Astrocyte (in vitro differentiated cells and primary cell): ENCODE measurements around the gene PDPK1. TPM values are rescaled to one million over a fixed set of nuclear protein-coding genes. Genes with fewer than 3 reads are reported as not detected.
"Not testable (repeated sequence)": the region's sequence is repeated elsewhere in the genome, so short reads cannot be mapped to it uniquely, and the experiment has no call there.

Source experiments
- DNase-seq: peaks from one replicate; pipeline ENCODE4 v3.0.0-alpha.2; 2010; ENCODE audit warnings: low read depth
- FAIRE-seq: peaks from 2 replicates; lab custom pipeline; 2011; peaks lifted over from hg19 to GRCh38; lab: Jason Lieb, UNC
- H2AFZ ChIP-seq: 2 replicates; pipeline ENCODE4 v1.6.0; 2012; ENCODE audit warnings: low read depth, low read length, inconsistent platforms
- H3K27ac ChIP-seq: 2 replicates; pipeline ENCODE4 v1.5.1; 2011; ENCODE audit warnings: low read depth, low read length, inconsistent platforms
- H3K27me3 ChIP-seq: 2 replicates; pipeline ENCODE4 v1.6.0; 2011; ENCODE audit warnings: low read length, inconsistent platforms; ENCODE audit not compliant: insufficient read depth
- H3K36me3 ChIP-seq: 2 replicates; pipeline ENCODE4 v1.5.1; 2011; ENCODE audit warnings: low read length, inconsistent platforms; ENCODE audit not compliant: insufficient read depth
- H3K4me1 ChIP-seq: 2 replicates; pipeline ENCODE4 v1.5.1; 2011; ENCODE audit warnings: low read length, inconsistent platforms; ENCODE audit not compliant: insufficient read depth
- H3K4me2 ChIP-seq: 2 replicates; pipeline ENCODE4 v1.6.0; 2012; ENCODE audit warnings: low read length, inconsistent platforms
- H3K4me3 ChIP-seq: 2 replicates; pipeline ENCODE4 v1.5.1; 2011; ENCODE audit warnings: low read depth, mild to moderate bottlenecking, low read length, inconsistent platforms; ENCODE audit not compliant: insufficient read depth
- H3K79me2 ChIP-seq: 2 replicates; pipeline ENCODE4 v1.6.0; 2012; ENCODE audit warnings: mild to moderate bottlenecking, low read length, inconsistent platforms; ENCODE audit not compliant: insufficient read depth
- H3K9ac ChIP-seq: 2 replicates; pipeline ENCODE4 v1.6.0; 2012; ENCODE audit warnings: mild to moderate bottlenecking, low read length, inconsistent platforms
- H3K9me3 ChIP-seq: 2 replicates; pipeline ENCODE4 v1.5.1; 2012; ENCODE audit warnings: low read depth, mild to moderate bottlenecking, low read length, inconsistent platforms; ENCODE audit not compliant: insufficient read depth
- H4K20me1 ChIP-seq: 2 replicates; pipeline ENCODE4 v1.6.0; 2012; ENCODE audit warnings: low read length, inconsistent platforms; ENCODE audit not compliant: insufficient read depth
- H3K27ac Mint-ChIP-seq: one replicate; pipeline ENCODE4 v1.8.0; 2021; ENCODE audit warnings: mild to moderate bottlenecking, mixed read lengths; ENCODE audit not compliant: unreplicated experiment
- H3K27me3 Mint-ChIP-seq: one replicate; pipeline ENCODE4 v1.8.0; 2021; ENCODE audit warnings: low read depth, mixed read lengths; ENCODE audit not compliant: unreplicated experiment
- H3K36me3 Mint-ChIP-seq: one replicate; pipeline ENCODE4 v1.8.0; 2021; ENCODE audit warnings: low read depth, mixed read lengths; ENCODE audit not compliant: unreplicated experiment
- H3K4me1 Mint-ChIP-seq: one replicate; pipeline ENCODE4 v1.8.0; 2021; ENCODE audit warnings: low read depth, mixed read lengths; ENCODE audit not compliant: unreplicated experiment
- H3K4me3 Mint-ChIP-seq: one replicate; pipeline ENCODE4 v1.8.0; 2021; ENCODE audit warnings: mild to moderate bottlenecking, moderate library complexity, mixed read lengths; ENCODE audit not compliant: unreplicated experiment
- H3K9me3 Mint-ChIP-seq: one replicate; pipeline ENCODE4 v1.8.0; 2021; ENCODE audit warnings: mild to moderate bottlenecking, mixed read lengths; ENCODE audit not compliant: unreplicated experiment
- total RNA-seq: library from RNA; stranded (reverse); gene quantifications from 2 replicates; pipeline ENCODE4 v1.2.1, GENCODE V29; 2021

The PDPK1 gene
- total RNA-seq, 1 donor from 2014 or later = 48.1 TPM

DNA sequence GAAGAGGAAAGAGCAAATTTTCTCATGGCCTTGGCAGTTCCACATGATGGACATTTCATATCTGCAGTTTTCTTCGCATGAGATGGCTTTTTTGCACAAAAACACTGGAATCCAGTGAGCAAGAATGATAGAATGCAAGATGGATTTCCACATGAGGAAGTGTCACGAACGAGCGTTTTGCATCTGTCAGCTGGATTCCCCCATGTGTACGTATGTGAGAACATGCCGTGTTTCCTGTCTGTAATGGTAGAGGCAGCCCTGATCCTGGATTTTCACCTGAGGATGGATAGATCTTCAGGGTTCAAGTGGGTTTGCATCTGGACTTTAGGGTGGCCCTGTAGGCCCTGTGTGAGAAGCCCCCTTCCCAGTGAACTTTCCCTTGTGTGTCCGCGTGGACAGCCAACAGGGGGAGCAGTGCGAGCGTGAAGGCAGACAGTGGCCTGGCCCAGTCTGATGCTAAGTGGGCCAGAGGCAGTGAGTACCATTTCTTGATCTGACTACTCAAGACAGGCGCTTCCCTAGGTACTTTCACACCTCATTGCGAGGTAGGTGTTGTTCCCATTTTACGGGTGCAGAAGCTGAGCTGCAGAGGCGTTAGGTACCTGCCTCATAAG is 2.1 kb downstream of the PDPK1 start:
- Histone ChIP-seq H3K79me2 (peaks cover 48% of the 10 kb centered on the region), H4K20me1 (peaks cover 43% of the 10 kb centered on the region), H3K4me2 (peak overlapping the region; percentile 92)
- FAIRE-seq, H3K27me3 Mint-ChIP-seq, H3K4me3 ChIP-seq, H2AFZ ChIP-seq, H3K27me3 ChIP-seq, H3K27ac ChIP-seq, H3K9me3 ChIP-seq, H3K36me3 ChIP-seq, H3K9ac ChIP-seq, H3K36me3 Mint-ChIP-seq, H3K9me3 Mint-ChIP-seq, DNase-seq, H3K4me1 ChIP-seq, H3K27ac Mint-ChIP-seq: not testable (repeated sequence)
- Mint-ChIP-seq H3K4me1 (peaks cover 23% of the 10 kb centered on the region), H3K4me3 (peak overlapping the region; percentile 88)

DNA sequence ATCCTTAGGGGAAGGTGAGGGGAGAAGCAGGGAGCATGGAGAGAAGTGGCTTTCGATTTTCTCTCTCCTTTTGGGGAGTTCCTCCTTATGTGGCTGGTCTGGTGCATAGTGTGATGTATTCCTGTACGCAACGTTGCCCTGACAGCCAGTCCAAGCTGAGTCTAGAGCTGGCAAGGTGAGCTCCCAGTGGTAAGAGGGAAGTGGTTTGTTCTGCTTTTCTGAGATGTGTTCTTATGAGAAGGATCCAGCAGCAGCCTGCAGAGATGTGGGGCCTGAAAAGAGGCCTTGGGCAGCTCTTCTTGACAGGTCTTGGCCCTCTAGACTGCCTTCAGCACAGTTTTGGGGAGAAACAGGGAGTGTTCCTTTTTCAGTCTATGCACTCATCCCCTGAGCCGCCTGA is 3.1 kb downstream of the PDPK1 start:
- not testable (repeated sequence) for H3K27ac Mint-ChIP-seq, H3K4me2 ChIP-seq, H3K4me3 ChIP-seq, FAIRE-seq, H3K27me3 ChIP-seq, H3K27ac ChIP-seq, H2AFZ ChIP-seq, H3K36me3 ChIP-seq, H3K9ac ChIP-seq, H3K9me3 Mint-ChIP-seq, H3K4me1 ChIP-seq, H3K27me3 Mint-ChIP-seq, H3K36me3 Mint-ChIP-seq, DNase-seq, H3K9me3 ChIP-seq
- Mint-ChIP-seq H3K4me3 (peak overlapping the region; percentile 66), H3K4me1 (peaks cover 17% of the 10 kb centered on the region)
- Histone ChIP-seq H4K20me1 (peaks cover 53% of the 10 kb centered on the region), H3K79me2 (peaks cover 57% of the 10 kb centered on the region)

DNA sequence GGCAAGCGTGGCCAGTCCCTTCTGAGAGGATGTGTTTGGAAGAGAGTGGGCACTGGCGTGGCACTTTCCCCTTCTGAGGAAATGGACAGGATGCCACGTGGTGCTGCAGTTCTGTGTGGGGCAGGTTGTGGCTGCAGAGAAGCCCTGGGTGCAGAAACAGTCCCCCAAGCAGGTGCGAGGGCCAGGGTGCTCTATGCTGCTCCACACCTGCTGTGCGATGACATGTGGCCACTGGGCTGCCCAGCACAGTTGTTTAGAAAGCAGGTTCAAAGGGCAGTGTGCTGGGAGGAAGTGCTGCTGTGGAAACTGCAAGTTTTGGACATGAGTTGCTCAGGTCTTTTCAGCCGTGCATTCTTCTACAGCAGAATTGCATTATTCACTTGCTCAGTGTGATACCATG is 3.6 kb downstream of the PDPK1 start:
- peaks cover 56% of the 10 kb centered on the region for H4K20me1 ChIP-seq
- not testable (repeated sequence) for H3K4me1 ChIP-seq, H3K36me3 ChIP-seq, H3K36me3 Mint-ChIP-seq, H3K9me3 Mint-ChIP-seq, DNase-seq, H3K27ac ChIP-seq, H3K9ac ChIP-seq, H3K27ac Mint-ChIP-seq, H3K27me3 Mint-ChIP-seq, FAIRE-seq, H3K27me3 ChIP-seq, H3K9me3 ChIP-seq, H2AFZ ChIP-seq, H3K4me3 ChIP-seq
- H3K79me2 ChIP-seq = peaks cover 62% of the 10 kb centered on the region
- H3K4me1 Mint-ChIP-seq = peaks cover 17% of the 10 kb centered on the region
- peak overlapping the region; percentile 40 for H3K4me3 Mint-ChIP-seq
- H3K4me2 ChIP-seq = peak overlapping the region; percentile 15

DNA sequence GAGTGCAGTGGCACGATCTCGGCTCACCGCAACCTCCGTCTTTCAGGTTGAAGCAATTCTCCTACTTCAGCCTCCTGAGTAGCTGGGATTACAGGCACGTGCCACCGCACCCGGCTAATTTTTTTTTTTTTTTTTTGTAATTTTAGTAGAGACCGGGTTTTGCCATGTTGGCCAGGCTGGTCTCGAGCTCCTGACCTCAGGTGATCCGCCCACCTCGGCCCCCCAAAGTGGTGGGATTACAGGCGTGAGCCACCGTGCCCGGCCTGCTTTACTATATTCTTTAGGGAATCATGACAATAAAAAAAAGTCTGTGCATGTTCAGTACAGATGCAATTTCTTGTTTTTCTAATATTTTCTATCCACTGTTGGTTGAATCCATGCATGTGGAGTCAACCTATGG is 6.0 kb downstream of the PDPK1 start:
- not testable (repeated sequence) for H3K36me3 Mint-ChIP-seq, H3K9me3 Mint-ChIP-seq, DNase-seq, H3K4me2 ChIP-seq, H3K4me3 Mint-ChIP-seq, H3K27ac ChIP-seq, H3K9me3 ChIP-seq, H3K9ac ChIP-seq, H3K27me3 Mint-ChIP-seq, H3K4me1 ChIP-seq, H3K27me3 ChIP-seq, H2AFZ ChIP-seq, H3K36me3 ChIP-seq, H3K4me3 ChIP-seq, FAIRE-seq
- H4K20me1 ChIP-seq = peaks cover 52% of the 10 kb centered on the region
- Mint-ChIP-seq H3K27ac (peak overlapping the region; percentile 12), H3K4me1 (peaks cover 11% of the 10 kb centered on the region)
- H3K79me2 ChIP-seq = peaks cover 61% of the 10 kb centered on the region

DNA sequence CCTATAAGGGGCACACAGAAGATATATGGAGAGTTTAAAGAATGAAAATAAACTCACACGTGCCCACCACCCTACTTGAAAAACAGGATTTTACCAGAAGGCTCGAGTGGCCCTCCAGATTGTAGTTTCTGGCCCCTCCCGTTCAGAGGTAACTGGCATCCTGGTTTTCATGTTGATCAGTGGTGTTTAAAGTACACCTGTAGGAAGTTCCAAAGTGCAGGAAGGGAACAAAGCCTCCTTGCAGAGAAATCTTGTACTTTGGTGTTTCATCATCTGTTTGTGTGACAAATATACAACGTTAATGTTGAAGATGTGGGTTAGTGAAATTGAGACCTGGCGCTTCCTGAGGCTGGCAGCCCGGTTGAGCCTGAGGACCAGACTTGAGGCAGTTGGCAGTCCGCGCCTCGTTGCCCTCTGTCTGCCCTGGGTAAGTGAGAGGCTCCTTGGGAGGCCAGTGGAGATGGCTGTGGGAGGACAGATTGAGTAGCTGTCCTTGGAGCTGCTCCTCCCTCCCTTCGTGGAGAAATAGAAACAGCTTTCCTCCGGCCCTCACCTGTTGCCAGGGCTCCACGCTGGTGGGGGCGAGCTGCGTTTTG is 12.6 kb downstream of the PDPK1 start:
- H3K4me3 ChIP-seq, FAIRE-seq, H3K27ac Mint-ChIP-seq, H2AFZ ChIP-seq, H3K4me3 Mint-ChIP-seq, H3K9me3 ChIP-seq, H3K36me3 Mint-ChIP-seq, H3K4me2 ChIP-seq, H3K4me1 ChIP-seq, H3K27me3 Mint-ChIP-seq, H4K20me1 ChIP-seq, H3K27ac ChIP-seq, H3K4me1 Mint-ChIP-seq, DNase-seq, H3K36me3 ChIP-seq, H3K27me3 ChIP-seq, H3K9ac ChIP-seq, H3K9me3 Mint-ChIP-seq: not testable (repeated sequence)
- peaks cover 17% of the 10 kb centered on the region for H3K79me2 ChIP-seq

DNA sequence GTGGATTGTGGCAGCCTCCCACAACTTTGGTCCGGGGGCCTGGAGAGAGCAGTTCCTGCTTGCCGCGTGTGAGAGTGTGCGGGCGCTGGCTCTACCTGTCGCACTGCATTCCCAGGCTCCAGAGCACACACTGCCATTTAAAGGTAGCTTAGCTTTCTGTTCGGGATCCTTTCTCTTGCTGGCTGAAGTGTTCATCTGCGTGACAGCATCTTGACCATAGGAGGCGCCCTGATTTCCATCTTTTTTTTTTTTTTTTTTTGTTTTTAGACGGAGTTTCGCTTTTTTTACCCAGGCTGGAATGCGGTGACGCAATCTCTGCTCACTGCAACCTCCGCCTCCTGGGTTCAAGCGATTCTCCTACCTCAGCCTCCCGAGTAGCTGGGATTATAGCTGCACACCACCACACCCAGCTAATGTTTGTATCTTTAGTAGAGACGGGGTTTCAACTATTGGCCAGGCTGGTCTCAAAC is 13.6 kb downstream of the PDPK1 start:
- not testable (repeated sequence) for H3K4me3 ChIP-seq, H3K4me1 Mint-ChIP-seq, H4K20me1 ChIP-seq, H3K27me3 Mint-ChIP-seq, H3K9me3 ChIP-seq, FAIRE-seq, H3K27ac ChIP-seq, H3K79me2 ChIP-seq, H3K36me3 Mint-ChIP-seq, H3K4me1 ChIP-seq, H3K4me3 Mint-ChIP-seq, H3K9ac ChIP-seq, H3K4me2 ChIP-seq, H3K9me3 Mint-ChIP-seq, DNase-seq, H2AFZ ChIP-seq, H3K27me3 ChIP-seq, H3K36me3 ChIP-seq
- peak overlapping the region; percentile 26 for H3K27ac Mint-ChIP-seq
